Activated CD8-positive, alpha-beta memory T cell treated with anti-CD3 and anti-CD28 coated beads, Interleukin-2, amount 50 U/mL, for 24 hours (primary cell): ENCODE data around the gene BFSP2.

Source experiments
- DNase-seq: peaks from one replicate; pipeline ENCODE4 v3.0.0-alpha.2; 2020; ENCODE audit errors: extremely low read depth

BFSP2 gene

GRCh38 chr3:133400006-133400515 is at the start of gene BFSP2:
Gene BFSP2 (plus strand): TSS chr3:133400056. CDS start chr3:133400084, 28 bp downstream.
- DNase-seq: no peak

- DNase-seq: no peak
Measured at GRCh38 chr3:133354721-133355120, 45.1 kb upstream of the BFSP2 start.

- no peak for DNase-seq
Measured at GRCh38 chr3:133360476-133360875, 39.4 kb upstream of the BFSP2 start.

GRCh38 chr3:133361011-133361410 is 38.8 kb upstream of the BFSP2 start:
- no peak for DNase-seq

- DNase-seq: no peak
Measured at GRCh38 chr3:133361435-133361834, 38.4 kb upstream of the BFSP2 start.

GRCh38 chr3:133362539-133362938 is 37.3 kb upstream of the BFSP2 start:
- no peak for DNase-seq

- DNase-seq: no peak
Measured at GRCh38 chr3:133364704-133365103, 35.2 kb upstream of the BFSP2 start.

GRCh38 chr3:133366921-133367320 is 32.9 kb upstream of the BFSP2 start:
- no peak for DNase-seq

- no peak for DNase-seq
Measured at GRCh38 chr3:133367403-133367802, 32.5 kb upstream of the BFSP2 start.

GRCh38 chr3:133367956-133368355 is 31.9 kb upstream of the BFSP2 start:
- DNase-seq: no peak

GRCh38 chr3:133368371-133369067 is 31.3 kb upstream of the BFSP2 start:
- no peak for DNase-seq

- DNase-seq: no peak
Measured at GRCh38 chr3:133369068-133369440, 30.8 kb upstream of the BFSP2 start.

- DNase-seq: no peak
Measured at GRCh38 chr3:133371181-133371580, 28.7 kb upstream of the BFSP2 start.

GRCh38 chr3:133371676-133372075 is 28.2 kb upstream of the BFSP2 start:
- DNase-seq: no peak

GRCh38 chr3:133374708-133375402 is 25.0 kb upstream of the BFSP2 start:
- no peak for DNase-seq

- no peak for DNase-seq
Measured at GRCh38 chr3:133375403-133375745, 24.5 kb upstream of the BFSP2 start.

- DNase-seq: no peak
Measured at GRCh38 chr3:133376810-133377209, 23.0 kb upstream of the BFSP2 start.

- DNase-seq: no peak
Measured at GRCh38 chr3:133377396-133377795, 22.5 kb upstream of the BFSP2 start.

GRCh38 chr3:133379926-133380325 is 19.9 kb upstream of the BFSP2 start:
- DNase-seq: no peak

GRCh38 chr3:133380481-133381225 is 19.2 kb upstream of the BFSP2 start:
- no peak for DNase-seq

- DNase-seq: no peak
Measured at GRCh38 chr3:133381346-133382109, 18.3 kb upstream of the BFSP2 start.

GRCh38 chr3:133383175-133383574 is 16.7 kb upstream of the BFSP2 start:
- no peak for DNase-seq
